Prostate gland (tissue), 2 donors: ENCODE measurements around the gene RAP2B. TPM values are rescaled to one million over a fixed set of nuclear protein-coding genes. Genes with fewer than 3 reads are reported as not detected.

Experiments
- DNase-seq: peaks from one replicate; pipeline ENCODE4 v3.0.0-alpha.2; 2019; ENCODE audit warnings: low spot score
- H3K27ac ChIP-seq, 2 donors: fragments of 200-600 bp; sonication (generic); 2 replicates each; pipeline ENCODE4 v1.5.1; 2017 to 2019
- H3K27me3 ChIP-seq: fragments of 200-600 bp; sonication (generic); replicated peaks from 2 replicates; pipeline ENCODE4 v1.5.1; 2019; ENCODE audit not compliant: insufficient read depth
- H3K36me3 ChIP-seq, 2 donors: fragments of 200-600 bp; sonication (generic); 1 replicate in 1 of 2; 2 replicates in 1 of 2; pipeline versions ENCODE4 v1.5.1 to v1.8.1; 2017 to 2019
- H3K4me1 ChIP-seq: fragments of 200-600 bp; sonication (generic); replicated peaks from 2 replicates; pipeline ENCODE4 v1.5.1; 2019
- H3K4me3 ChIP-seq, 2 donors: fragments of 200-600 bp; sonication (generic); 2 replicates each; pipeline ENCODE4 v1.5.1; 2017 to 2019
- H3K9me3 ChIP-seq: fragments of 200-600 bp; sonication (generic); 2 replicates; pipeline ENCODE4 v1.5.1; 2017
- POLR2A ChIP-seq: fragments of 450-650 bp; IDR thresholded peaks from one replicate; pipeline ENCODE4 v1.6.1; 2016; ENCODE audit warnings: antibody characterized with exemption, mild to moderate bottlenecking
- POLR2AphosphoS5 ChIP-seq: sonication (generic); formaldehyde crosslinking; IDR thresholded peaks from one replicate; pipeline ENCODE4 v1.6.1; 2017; ENCODE audit warnings: antibody characterized with exemption
- WGBS: methylation state at CpG from one replicate; pipeline ENCODE4 v1.1.5; 2018; 5-methylcytosine and 5-hydroxymethylcytosine counted together
- intact Hi-C: fragments of 100-400 bp; cut with DNase I; formaldehyde crosslinking; loops from one replicate; pipeline ENCODE4 v1.14.2; 2022
- total RNA-seq, 2 donors: library from RNA; depleted of rRNA; stranded (reverse); fragments of >200 nt; gene quantifications; one replicate each; pipeline ENCODE4 v1.1.0, GENCODE V29; 2016
- TF ChIP-seq, protein P1 (sequence below), 4 experiments: fragments of 200-600 bp in 2 of 4; fragments of 450-650 bp in 2 of 4; sonication (generic) in 2 of 4; IDR thresholded peaks; 1 replicate in 3 of 4; 2 replicates in 1 of 4; pipeline ENCODE4 v1.5.1; 2016 to 2019; ENCODE audit warnings: antibody characterized with exemption in 4 of 4, mild to moderate bottlenecking in 2 of 4, moderate library complexity in 2 of 4

RAP2B gene
- total RNA-seq, 2 donors from 2014 or later = 8.3 to 13.8 TPM

DNA sequence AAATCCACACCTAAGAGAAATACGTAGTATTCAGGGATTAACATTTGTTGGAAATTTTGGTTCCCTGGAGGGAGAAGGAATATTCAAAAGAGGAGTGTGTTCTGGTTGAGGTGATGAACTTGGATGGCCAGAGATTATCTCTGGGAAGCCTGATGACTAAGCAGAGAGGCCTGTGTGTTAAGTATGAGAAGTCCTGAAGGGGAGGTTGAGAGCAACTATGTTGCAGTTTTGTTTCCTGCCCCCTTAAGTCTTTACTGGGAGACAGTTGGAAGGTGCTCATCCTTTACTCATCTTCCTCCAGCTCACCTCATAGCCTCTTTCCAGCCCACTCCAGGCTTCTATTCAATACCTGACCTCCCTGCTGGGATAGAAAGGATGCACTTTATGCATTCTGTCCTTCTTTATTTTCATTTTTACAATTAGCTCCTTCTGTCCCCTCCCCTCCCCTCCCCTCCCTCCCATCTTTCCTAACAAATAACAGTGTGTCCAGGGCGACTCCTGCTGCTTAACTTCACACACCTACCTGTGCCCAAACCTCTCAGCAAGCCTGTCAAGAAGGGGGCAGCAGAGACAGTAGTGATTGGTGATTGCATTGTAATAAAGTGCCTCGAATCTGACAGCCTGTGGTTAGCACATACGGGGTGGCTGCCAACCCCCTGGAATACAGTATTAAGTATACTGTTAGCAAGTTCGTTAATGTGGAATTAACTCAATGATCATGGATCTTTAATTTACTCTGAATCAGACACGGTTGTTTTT is 11.9 kb downstream of the RAP2B start:
- WGBS = 53% methylated on average over 6 of the region's 6 CpGs
- DNase-seq = no peak

DNA sequence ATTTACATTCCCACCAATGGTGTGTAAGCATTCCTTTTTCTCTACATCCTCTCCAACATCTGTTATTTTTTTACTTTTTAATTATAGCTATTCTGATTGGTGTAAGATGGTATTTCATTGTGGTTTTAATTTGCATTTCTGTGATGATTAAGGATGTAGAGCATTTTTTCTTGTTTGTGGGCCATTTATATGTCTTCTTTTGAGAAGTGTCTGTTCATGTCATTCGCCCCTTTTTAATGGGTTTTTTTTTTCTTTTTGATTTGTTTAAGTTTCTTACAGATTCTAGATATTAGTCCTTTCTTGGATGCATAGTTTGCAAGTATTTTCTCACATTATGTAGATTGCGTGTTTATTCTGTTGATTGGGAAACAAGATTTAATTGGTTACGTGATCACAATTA is 14.2 kb downstream of the RAP2B start:
- DNase-seq = no peak

More for the DNA sequence above, 11.9 kb downstream of the RAP2B start:
- no peak for TF ChIP-seq POLR2A
- no peak for TF ChIP-seq POLR2AphosphoS5
- TF ChIP-seq, protein P1, sequence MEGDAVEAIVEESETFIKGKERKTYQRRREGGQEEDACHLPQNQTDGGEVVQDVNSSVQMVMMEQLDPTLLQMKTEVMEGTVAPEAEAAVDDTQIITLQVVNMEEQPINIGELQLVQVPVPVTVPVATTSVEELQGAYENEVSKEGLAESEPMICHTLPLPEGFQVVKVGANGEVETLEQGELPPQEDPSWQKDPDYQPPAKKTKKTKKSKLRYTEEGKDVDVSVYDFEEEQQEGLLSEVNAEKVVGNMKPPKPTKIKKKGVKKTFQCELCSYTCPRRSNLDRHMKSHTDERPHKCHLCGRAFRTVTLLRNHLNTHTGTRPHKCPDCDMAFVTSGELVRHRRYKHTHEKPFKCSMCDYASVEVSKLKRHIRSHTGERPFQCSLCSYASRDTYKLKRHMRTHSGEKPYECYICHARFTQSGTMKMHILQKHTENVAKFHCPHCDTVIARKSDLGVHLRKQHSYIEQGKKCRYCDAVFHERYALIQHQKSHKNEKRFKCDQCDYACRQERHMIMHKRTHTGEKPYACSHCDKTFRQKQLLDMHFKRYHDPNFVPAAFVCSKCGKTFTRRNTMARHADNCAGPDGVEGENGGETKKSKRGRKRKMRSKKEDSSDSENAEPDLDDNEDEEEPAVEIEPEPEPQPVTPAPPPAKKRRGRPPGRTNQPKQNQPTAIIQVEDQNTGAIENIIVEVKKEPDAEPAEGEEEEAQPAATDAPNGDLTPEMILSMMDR (IDR thresholded peaks at IDR 0.05) = no peak
- no peaks in the 10 kb centered on the region for H3K27me3 ChIP-seq
- no peaks in the 10 kb centered on the region for H3K4me1 ChIP-seq
- intact Hi-C loops = no loop called here
- H3K4me3 ChIP-seq = no peak overlapping the region
- H3K27ac ChIP-seq = no peak overlapping the region
- H3K36me3 ChIP-seq = no peaks in the 10 kb centered on the region
- H3K9me3 ChIP-seq = no peaks in the 10 kb centered on the region

DNA sequence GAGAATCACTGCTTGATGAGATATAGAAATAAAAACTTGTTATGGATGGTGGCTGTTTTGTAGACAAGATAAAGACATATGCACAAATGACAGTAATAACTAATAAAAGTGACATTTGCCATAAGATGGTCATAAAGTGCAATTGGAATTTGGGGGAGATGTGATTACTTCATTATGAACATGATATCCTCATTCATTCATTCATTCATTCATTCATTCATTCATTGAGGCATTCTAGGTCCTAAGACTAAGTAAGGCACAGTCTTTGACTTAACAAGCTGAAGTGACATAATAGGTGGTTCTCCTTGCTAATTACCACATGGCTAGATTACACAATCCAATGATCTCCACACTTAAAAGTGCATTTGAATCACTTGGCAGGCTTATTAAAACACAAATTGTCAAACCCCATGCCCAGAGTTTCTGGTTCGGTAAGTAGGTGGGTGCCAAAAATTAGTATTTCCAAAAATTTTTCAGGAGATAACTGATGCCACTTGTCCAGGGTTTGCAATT is 18.9 kb downstream of the RAP2B start:
- Histone ChIP-seq H3K27ac (no peak overlapping the region), H3K27me3 (no peaks in the 10 kb centered on the region), H3K36me3 (no peaks in the 10 kb centered on the region), H3K4me3 (no peak overlapping the region), H3K9me3 (no peaks in the 10 kb centered on the region), H3K4me1 (no peaks in the 10 kb centered on the region)
- no peak for TF ChIP-seq POLR2A
- no peak for TF ChIP-seq POLR2AphosphoS5
- TF ChIP-seq, protein P1 (IDR thresholded peaks at IDR 0.05) = no peak
- WGBS = 90% methylated on average over 1 of the region's 1 CpG
- intact Hi-C loops = no loop called here
- DNase-seq = no peak

More for the DNA sequence above, 14.2 kb downstream of the RAP2B start:
- no peak for TF ChIP-seq POLR2A
- TF ChIP-seq, protein P1 (IDR thresholded peaks at IDR 0.05) = no peak
- no peak for TF ChIP-seq POLR2AphosphoS5
- no peaks in the 10 kb centered on the region for H3K4me1 ChIP-seq
- H3K9me3 ChIP-seq = no peaks in the 10 kb centered on the region
- intact Hi-C loops = no loop called here
- no peak overlapping the region for H3K4me3 ChIP-seq
- H3K27me3 ChIP-seq = no peaks in the 10 kb centered on the region
- H3K36me3 ChIP-seq = no peaks in the 10 kb centered on the region
- no peak overlapping the region for H3K27ac ChIP-seq
- 97% methylated on average over 3 of the region's 3 CpGs for WGBS

DNA sequence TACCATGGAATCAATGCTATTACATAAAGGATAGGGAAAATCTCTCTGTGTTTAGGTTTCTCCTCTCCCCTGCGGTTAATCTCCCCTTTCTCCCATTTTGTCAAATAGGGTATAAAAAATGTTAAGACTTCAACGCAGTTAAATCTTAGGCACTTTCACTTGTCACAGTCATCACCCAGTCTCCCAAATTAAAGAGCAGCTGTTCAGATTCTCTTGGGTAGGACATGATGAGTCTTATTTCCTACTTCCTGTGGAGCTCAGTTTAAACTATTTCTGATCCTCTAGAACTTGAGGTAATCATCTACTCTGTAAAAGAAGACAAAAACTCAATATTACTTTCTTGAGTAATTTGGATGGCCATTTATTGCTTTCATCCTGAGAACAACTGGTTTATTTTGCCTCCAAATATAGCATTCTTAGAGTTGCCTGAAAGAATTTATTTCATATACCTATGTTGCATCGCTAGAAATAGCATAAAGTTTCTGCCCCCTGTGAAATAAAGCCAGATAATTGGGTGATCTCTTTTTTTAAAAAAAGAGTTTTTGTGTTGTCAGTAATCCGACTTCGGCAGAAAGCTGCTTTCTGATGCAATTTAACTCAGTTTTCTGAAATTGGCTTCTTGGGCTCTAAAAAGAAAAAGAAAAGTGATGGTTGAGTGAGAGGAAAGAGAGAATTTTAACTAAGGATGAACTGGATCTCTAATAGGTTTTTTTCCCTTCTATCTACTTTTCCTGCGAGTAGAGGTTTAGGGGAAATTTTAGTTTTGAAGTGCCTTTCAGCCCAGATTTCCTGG is 20.7 kb downstream of the RAP2B start:
- Histone ChIP-seq H3K9me3 (no peaks in the 10 kb centered on the region), H3K4me3 (no peak overlapping the region), H3K27me3 (no peaks in the 10 kb centered on the region), H3K27ac (no peak overlapping the region), H3K4me1 (no peaks in the 10 kb centered on the region), H3K36me3 (no peaks in the 10 kb centered on the region)
- 92% methylated on average over 6 of the region's 6 CpGs for WGBS
- TF ChIP-seq POLR2A (no peak), POLR2AphosphoS5 (no peak)
- TF ChIP-seq, protein P1 (IDR thresholded peaks at IDR 0.05) = no peak
- intact Hi-C loops = no loop called here
- DNase-seq = no peak
